Measurements from ENCODE around the gene DNAAF3.

GRCh38 chr19:55137915-55138314, 28.5 kb downstream of the DNAAF3 start:
- TF ChIP-seq EGR1 (IDR thresholded peaks at IDR 0.05; ENCODE audit: low read depth) (no peak), REST (IDR thresholded peaks at IDR 0.05; ENCODE audit: low read depth) (no peak), POLR2A (IDR thresholded peaks at IDR 0.05; ENCODE audit: borderline replicate concordance, extremely low read depth, insufficient read depth, insufficient read length) (no peak), CTCF (IDR thresholded peaks at IDR 0.05 in 2 of 3, conservative IDR thresholded peaks at IDR 0.05 in 1 of 3; ENCODE audit: borderline replicate concordance in 1 of 3, insufficient read depth in 1 of 3, low read depth in 2 of 3, low read length in 2 of 3) (no peak), POLR2AphosphoS5 (IDR thresholded peaks at IDR 0.05; ENCODE audit: low read depth, low read length) (no peak), SP1 (IDR thresholded peaks at IDR 0.05; ENCODE audit: low read depth) (no peak), ZNF274 (IDR thresholded peaks at IDR 0.05; ENCODE audit: low read depth, low read length) (no peak), ELF1 (IDR thresholded peaks at IDR 0.05; ENCODE audit: borderline replicate concordance, low read depth) (no peak), MAX (IDR thresholded peaks at IDR 0.05) (no peak), ZBTB33 (IDR thresholded peaks at IDR 0.05; ENCODE audit: extremely low read depth, insufficient replicate concordance, low read length) (no peak), EZH2 (IDR thresholded peaks at IDR 0.05) (no peak), SIN3A (IDR thresholded peaks at IDR 0.05; ENCODE audit: low read depth) (no peak), YY1 (IDR thresholded peaks at IDR 0.05; ENCODE audit: extremely low read depth, insufficient replicate concordance, low read depth, low read length) (no peak), EZH2phosphoT487 (IDR thresholded peaks at IDR 0.05; ENCODE audit: borderline replicate concordance) (no peak)

All from HCT116 (cell line).